Stimulated activated CD4-positive, alpha-beta T cell treated with anti-CD3 and anti-CD28 coated beads, TNF-alpha, amount 100 ng/mL, for 24 hours (primary cell): Measurements from ENCODE around the gene ELL.
"Not testable (repeated sequence)": the region's sequence is repeated elsewhere in the genome, so short reads cannot be mapped to it uniquely, and the experiment has no call there.

Experiments
- DNase-seq, 3 experiments: peaks; one replicate each; pipeline ENCODE4 v3.0.0-alpha.2; 2020; ENCODE audit warnings: low read depth in 3 of 3

The ELL gene

GRCh38 chr19:18422530-18423191 is 99.2 kb downstream of the ELL start:
- DNase-seq, result no peak

DNA sequence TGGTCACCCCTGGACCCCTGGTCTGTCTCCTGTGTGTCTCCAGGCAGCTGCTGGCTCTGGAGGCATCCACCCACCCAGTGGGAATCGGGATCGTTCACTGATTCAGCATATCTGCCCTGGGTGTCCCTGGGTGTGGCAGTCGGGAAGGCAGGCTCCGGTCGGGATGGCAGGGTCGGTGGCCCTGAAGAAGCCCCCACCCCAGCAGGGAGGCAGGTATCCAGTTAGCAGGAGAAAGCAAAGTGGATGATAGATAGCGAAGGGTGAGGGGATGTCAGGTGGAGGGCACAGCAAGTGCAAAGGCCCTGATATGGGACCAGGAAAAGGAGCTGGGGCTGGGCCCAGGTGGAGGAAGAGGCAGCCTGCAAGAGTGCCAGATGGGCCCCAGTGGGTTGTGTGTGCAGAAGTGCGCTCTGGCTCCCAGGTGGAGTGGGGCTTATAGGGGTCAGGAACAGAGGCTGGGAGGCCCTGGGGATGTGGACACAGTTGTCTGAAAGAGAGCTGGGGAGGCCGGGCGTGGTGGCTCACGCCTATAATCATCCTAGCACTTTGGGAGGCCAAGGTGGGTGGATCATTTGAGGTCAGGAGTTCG is 100.4 kb downstream of the ELL start:
- DNase-seq, result no peak

DNA sequence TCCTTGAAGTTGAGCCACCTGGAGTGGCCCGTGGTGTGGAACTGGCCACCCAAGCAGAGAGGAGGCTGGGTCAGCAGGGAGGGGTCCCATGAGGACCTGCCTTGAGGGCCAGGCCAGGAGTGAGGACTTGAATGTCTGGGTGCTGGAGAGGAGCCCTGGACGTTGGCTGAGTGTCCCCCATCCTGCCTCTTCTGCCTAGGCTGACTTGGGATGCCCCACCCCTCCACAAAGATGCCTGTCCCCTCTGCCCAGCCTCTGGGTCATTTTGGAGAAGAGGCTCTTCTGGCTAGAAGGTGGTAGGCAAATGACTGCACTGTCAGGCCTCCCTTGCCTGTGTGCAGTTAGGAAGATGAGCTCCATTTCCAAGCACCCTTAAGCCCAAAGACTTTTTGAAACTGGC is 100.9 kb downstream of the ELL start:
- no peak for DNase-seq

GRCh38 chr19:18419699-18420460 is 102.0 kb downstream of the ELL start:
- peak in 1 of 3 experiments; percentile 57 for DNase-seq

GRCh38 chr19:18419195-18419698 is 102.6 kb downstream of the ELL start, which contains the start of gene SSBP4:
Gene SSBP4 (plus strand): TSS chr19:18419398. CDS start chr19:18419649, 251 bp downstream.
- DNase-seq, result peak in 2 of 3 experiments; percentile 53 to 67

- no peak for DNase-seq
These were observed 103.2 kb downstream of the ELL start for GRCh38 chr19:18418483-18419194.

GRCh38 chr19:18418029-18418482 is 103.8 kb downstream of the ELL start:
- no peak for DNase-seq

DNA sequence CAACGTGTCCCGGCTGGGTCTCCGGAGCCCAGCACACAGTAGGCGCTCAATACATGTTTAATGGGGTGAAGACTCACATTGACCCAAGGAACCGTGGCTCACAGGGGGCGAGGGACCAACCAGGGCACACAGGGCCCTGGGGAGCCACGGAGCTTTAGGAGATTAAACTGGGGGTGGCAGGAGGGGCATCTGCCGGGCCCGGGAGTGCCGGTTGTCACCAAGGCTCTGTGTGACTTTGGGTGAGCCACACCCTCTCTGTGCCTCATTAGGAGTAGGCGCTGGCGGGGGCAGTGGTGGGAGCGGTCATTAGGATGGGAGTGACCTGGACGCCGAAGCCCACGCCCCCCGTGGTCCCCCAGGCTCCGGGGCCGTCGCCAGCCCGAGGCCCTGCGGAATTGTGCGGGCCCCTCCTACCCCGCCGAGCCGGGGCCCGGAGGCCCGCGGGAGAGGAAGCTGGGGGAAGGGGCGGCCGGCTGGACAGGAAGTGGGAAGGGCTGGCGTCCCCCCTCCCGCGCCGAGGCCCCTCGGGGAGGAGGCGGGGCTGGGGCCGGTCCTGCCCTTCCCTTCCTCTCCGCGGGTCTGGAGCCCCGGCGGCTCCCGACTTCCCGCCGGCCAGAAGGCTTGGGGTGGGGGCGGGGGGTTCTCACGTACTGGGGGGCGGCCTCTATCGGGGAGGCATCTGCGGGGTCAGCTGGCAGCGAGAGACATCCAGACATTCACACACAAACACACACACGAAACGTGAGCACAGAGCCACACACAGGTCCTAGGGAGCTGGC is 104.4 kb downstream of the ELL start:
- DNase-seq, result no peak

- peak in 1 of 3 experiments; percentile 70 for DNase-seq
These were observed 105.1 kb downstream of the ELL start for GRCh38 chr19:18416778-18417249.

DNA sequence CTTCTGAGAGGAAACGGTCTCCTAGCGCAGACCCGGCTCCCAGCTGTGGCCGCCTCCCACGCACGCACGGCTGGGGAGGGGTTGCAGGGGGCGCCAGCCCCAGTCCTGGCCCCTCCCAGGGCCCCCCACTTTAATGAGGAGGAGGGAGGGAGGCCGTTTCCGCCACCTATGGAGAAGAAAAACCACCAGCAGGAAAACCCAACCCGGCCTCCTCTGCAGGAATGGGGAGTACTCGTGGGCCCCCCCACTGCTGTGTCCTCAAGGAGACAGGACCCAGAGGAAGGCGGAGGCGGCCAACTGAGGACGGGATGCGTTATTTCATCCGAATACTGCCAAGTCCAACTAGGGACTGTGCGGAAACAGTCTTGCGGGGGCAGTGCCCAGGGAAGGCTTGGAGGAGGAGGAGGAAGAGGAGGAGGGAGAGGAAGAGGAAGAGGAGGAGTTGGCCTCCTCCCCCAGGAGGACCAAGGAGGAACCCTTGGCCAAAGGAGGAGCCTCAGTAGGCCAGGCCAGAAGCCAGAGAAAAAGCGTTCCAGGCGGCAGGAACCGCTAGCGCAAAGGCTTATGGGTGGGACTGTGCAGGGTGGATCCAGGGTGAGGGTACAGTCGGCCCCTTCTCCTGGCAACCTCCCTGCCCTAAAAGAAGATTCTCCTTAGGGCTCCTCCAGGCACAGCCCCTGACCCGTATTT is 106.5 kb downstream of the ELL start:
- DNase-seq, result no peak

DNA sequence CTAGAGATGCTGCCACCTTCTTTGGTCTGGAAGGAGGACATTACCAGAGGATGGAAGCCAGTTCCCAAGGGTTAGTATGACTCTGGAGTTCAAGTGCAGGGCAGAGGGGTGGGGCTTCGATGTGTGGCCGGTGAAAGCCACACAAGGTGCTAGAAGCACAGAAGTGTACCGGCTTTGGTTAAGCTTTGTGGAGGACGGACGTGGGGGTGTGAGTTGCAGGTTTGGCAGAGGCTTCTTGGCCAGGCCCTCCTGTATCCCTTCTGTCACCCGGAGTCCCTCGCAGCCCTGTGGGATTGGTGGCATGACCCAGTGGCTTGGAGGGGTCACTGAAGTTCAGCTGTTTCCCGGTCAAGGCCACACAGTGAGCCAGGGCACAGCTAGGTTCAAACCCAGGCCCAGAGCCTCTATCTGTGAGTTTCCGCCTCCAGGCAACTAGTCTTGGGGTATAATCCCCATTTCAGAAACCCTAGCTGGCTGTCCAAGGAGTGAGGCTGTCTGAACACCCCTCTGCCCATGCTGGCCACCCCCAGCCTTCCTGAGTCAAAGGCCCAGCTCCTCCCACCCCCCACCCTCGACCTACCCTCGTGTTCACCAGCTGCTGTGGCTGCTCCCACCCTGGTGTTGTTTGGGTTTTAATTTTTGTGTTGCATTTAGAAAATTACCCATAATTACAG is 107.2 kb downstream of the ELL start:
- DNase-seq, result no peak

GRCh38 chr19:18412610-18413239 is 109.1 kb downstream of the ELL start:
- DNase-seq, result no peak

GRCh38 chr19:18408053-18408476 is 113.8 kb downstream of the ELL start:
- DNase-seq, result no peak

DNA sequence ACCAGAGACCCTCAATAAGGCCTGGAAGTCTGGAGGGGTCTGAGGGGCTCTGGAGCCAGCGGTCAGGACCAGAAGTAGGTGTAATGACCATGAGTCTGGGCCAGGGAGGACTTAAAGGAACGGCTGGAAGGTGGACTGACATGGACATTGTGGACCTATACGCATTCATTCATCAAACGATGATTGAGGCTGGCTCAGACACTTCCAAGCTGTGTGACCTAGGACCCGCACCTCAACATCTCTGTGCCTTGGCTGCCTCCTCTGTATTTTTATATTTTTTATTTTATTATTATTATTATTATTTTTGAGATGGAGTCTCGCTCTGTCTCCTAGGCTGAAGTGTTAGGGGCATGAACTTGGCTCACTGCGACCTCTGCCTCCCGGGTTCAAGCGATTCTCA is 115.1 kb downstream of the ELL start:
- DNase-seq, result no peak

DNA sequence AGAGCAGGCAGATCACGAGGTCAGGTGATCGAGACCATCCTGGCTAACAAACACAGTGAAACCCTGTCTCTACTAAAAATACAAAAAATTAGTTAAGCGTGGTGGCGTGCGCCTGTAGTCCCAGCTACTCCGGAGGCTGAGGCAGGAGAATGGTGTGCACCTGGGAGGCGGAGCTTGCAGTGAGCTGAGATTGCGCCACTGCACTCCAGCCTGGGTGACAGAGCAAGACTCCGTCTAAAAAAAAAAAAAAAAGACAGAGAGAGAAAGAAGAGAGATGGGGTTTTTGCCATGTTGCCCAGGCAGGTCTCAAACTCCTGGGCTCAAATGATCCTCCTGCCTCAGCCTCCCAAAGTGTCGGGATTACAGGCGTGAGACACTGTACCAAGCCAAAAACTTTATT is 116.1 kb downstream of the ELL start:
- not testable (repeated sequence) for DNase-seq

DNA sequence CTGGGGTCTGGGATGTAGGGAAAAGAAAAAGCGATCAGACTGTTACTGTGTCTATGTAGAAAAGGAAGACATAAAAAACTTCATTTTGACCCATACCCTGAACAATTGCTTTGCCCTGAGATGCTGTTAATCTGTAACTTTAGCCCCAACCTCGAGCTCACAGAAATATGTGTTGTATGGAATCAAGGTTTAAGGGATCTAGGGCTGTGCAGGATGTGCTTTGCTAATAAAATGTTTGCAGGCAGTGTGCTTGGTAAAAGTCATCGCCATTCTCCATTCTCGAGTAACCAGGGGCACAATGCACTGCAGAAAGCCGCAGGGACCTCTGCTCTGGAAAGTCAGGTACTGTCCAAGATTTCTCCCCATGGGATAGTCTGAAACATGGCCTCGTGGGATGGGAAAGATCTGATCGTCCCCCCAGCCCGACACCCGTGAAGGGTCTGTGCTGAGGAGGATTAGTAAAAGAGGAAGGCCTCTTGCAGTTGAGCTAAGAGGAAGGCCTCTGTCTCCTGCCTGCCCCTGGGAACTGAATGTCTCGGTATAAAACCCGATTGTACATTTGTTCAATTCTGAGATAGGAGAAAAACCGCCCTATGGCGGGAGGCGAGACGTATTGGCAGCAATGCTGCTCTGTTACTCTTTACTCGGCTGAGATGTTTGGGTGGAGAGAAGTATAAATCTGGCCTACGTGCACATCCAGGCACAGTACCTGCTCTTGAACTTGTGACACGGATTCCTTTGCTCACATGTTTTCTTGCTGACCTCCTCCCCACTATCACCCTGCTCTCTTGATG is 119.2 kb downstream of the ELL start:
- DNase-seq, result not testable (repeated sequence)

GRCh38 chr19:18401580-18402112 is 120.2 kb downstream of the ELL start:
- no peak for DNase-seq

DNA sequence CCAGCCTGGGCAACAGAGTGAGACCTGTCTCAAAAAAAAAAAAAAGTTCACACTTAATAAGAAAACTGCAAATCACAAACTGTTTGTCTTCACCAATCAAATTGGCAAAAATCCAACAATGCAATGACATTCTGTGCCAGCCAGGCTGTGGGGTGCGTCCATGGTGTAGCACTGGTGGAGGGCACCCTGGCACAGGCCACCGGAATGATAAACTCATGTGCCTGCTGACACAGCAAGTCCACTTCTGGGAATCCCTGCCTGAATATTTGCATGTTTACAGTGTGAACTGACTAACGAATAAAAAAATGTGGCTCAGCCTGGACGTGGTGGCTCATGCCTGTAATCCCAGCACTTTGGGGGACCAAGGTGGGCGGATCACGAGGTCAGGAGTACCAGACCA is 122.9 kb downstream of the ELL start:
- no peak for DNase-seq
